ENCODE results near the gene EIF3CL.
"Not testable (repeated sequence)": the region's sequence is repeated elsewhere in the genome, so short reads cannot be mapped to it uniquely, and the experiment has no call there.

Gene EIF3CL

DNA sequence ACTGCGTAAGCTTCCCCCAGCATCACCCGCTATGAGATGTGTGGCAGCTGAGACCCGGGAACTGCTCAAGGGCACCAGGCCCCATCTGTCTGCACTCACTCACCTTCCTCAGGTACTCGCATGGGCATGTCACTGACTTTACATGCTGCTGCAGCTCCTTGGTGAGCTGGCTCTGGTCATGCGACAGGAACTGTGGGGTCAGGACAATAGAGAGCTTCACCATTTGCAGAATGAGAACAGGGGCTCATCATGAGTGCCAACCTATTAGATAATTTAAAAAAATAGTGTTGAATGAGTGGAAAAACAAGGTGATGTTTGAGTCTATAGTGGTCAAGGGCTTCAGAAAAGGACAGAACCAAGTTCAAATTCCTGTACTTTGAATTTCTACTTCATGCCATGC, 41.0 kb downstream of the EIF3CL start:
- DNase-seq = not testable (repeated sequence)

GRCh38 chr16:28338230-28338629, 65.4 kb downstream of the EIF3CL start:
- DNase-seq = not testable (repeated sequence)

DNA sequence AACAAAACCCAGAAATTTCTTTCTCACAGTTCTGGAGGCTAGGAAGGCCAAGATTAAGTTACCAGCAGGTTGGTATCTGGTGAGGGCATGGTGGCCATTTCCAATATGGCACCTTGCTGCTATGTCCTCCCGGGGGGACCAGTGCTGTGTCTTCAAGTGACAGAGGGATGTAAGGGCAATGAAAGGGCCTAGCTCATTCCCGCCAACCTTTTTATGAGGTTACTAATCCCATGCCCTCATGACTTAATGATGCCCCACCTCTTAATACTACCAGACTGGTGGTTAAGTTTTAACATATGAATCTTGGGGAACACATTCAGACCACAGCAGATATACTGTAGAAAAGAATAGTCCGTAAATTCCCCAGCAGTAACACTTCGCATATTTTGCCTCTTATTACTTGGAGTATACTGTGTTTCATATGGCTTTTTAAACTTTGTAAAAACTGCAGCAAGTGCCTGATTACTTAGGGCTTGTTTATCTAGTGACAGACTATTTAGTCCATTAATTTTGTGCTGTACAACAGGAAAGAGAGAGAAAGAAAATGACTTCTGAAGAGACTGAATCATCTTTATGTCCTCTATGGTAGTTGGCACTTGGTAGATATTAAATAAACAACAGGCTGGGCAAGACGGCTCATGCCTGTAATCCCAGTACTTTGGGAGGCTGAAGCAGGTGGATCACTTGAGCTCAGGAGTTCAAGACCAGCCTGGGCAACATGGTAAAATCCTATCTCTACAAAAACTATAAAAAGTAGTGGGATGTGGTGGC, 66.5 kb downstream of the EIF3CL start:
- not testable (repeated sequence) for DNase-seq

DNA sequence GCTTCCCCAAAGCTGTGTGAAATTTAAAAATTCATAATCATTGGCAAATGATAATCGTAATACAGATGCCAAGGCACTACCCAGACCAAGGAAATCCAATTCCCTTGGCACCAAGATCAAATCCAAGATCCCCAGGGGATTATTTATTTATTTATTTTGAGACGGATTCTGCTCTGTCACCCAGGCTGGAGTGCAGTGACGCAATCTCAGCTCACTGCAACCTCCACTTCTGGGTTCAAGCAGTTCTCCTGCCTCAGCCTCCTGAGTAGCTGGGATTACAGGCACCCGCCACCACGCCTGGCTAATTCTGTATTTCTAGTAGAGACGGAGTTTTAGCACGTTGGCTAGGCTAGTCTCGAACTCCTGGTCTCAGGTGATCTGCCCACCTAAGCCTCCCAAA, 68.0 kb downstream of the EIF3CL start:
- DNase-seq = not testable (repeated sequence)

- not testable (repeated sequence) for DNase-seq
These were observed 71.0 kb downstream of the EIF3CL start for GRCh38 chr16:28332632-28333031.

- not testable (repeated sequence) for DNase-seq
These were observed 72.7 kb downstream of the EIF3CL start for GRCh38 chr16:28330981-28331380.

DNA sequence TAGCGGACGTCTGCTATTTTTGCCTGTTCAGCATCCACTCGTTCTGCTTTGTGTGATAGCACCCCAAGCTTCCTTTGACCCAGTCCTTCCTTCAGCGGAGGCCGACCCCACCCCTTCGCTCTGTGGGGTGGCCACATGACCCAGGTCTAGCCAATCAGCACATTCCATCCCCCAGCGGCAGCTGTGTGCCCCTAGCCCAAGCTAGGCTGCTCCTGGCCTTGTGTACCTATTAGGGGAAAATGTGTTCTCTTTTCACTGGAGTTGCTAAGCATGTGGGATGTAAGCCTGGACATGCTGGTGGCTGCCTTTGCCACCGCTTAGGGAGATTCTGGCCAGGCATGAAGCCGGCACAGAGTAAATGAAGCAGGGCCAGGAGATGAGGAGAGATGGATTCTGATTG, 73.4 kb downstream of the EIF3CL start:
- peak; percentile 72 for DNase-seq

Measured in NCI-H2171 (cell line).